Neural cell (in vitro differentiated cells): ENCODE data around the gene HIKESHI. TPM values are rescaled to one million over a fixed set of nuclear protein-coding genes. Genes with fewer than 3 reads are reported as not detected.

Experiments used
- H2AFZ ChIP-seq: fragments of 200-600, 300-800 bp; sonication (generic), shearing (Covaris generic); 2 replicates; pipeline ENCODE4 v1.6.0; 2014; ENCODE audit warnings: low read depth, mild to moderate bottlenecking, antibody characterized with exemption, low read length, moderate library complexity
- H3F3A ChIP-seq: fragments of 200-600 bp; shearing (Covaris generic); 2 replicates; pipeline ENCODE4 v1.6.1; 2016; ENCODE audit warnings: mild to moderate bottlenecking, moderate library complexity, mixed read lengths, antibody characterized with exemption, low read length; ENCODE audit not compliant: insufficient read depth, poor library complexity, severe bottlenecking
- H3K27ac ChIP-seq: fragments of 200-600, 300-800 bp; sonication (generic), shearing (Covaris generic); 2 replicates; pipeline ENCODE4 v1.5.1; 2014; ENCODE audit warnings: mild to moderate bottlenecking, low read length, moderate library complexity
- H3K27me3 ChIP-seq: fragments of 300-800, 200-600 bp; sonication (generic), shearing (Covaris generic); 2 replicates; pipeline ENCODE4 v1.6.0; 2014; ENCODE audit warnings: mild to moderate bottlenecking, low read depth, low read length, moderate library complexity; ENCODE audit not compliant: insufficient read depth
- H3K36me3 ChIP-seq: fragments of 300-800, 200-600 bp; sonication (generic), shearing (Covaris generic); 2 replicates; pipeline ENCODE4 v1.5.1; 2014; ENCODE audit warnings: mild to moderate bottlenecking, antibody characterized with exemption, low read length, moderate library complexity; ENCODE audit not compliant: insufficient read depth
- H3K4me2 ChIP-seq: fragments of 300-800, 200-600 bp; sonication (generic), shearing (Covaris generic); 2 replicates; pipeline ENCODE4 v1.6.0; 2014; ENCODE audit warnings: mild to moderate bottlenecking, low read length
- H3K4me3 ChIP-seq: fragments of 300-800, 200-600 bp; sonication (generic), shearing (Covaris generic); 2 replicates; pipeline ENCODE4 v1.5.1; 2014; ENCODE audit warnings: mild to moderate bottlenecking, low read length, moderate library complexity
- H3K79me2 ChIP-seq: fragments of 200-600 bp; shearing (Covaris generic); replicated peaks from 2 replicates; pipeline ENCODE4 v1.6.0; 2014; ENCODE audit warnings: mild to moderate bottlenecking, low read length, moderate library complexity; ENCODE audit not compliant: insufficient read depth
- H3K9ac ChIP-seq: fragments of 300-800, 200-600 bp; sonication (generic), shearing (Covaris generic); 2 replicates; pipeline ENCODE4 v1.6.1; 2016; ENCODE audit warnings: mild to moderate bottlenecking, low read length, mixed read lengths
- H3K9me2 ChIP-seq: fragments of 200-600 bp; shearing (Covaris generic); 2 replicates; pipeline ENCODE4 v1.6.1; 2016; ENCODE audit warnings: mild to moderate bottlenecking, low read length, mixed read lengths; ENCODE audit not compliant: insufficient read depth
- H3K9me3 ChIP-seq: fragments of 200-600, 300-800 bp; sonication (generic), shearing (Covaris generic); 2 replicates; pipeline ENCODE4 v1.6.1; 2016; ENCODE audit warnings: mild to moderate bottlenecking, mixed run types, low read length, moderate library complexity, mixed read lengths
- H4K20me1 ChIP-seq: fragments of 200-600 bp; shearing (Covaris generic); 2 replicates; pipeline ENCODE4 v1.6.1; 2016; ENCODE audit warnings: mild to moderate bottlenecking, mixed run types; ENCODE audit not compliant: insufficient read depth
- CTCF ChIP-seq: fragments of 450-650 bp; IDR thresholded peaks from 2 replicates; pipeline ENCODE4 v1.5.1; 2014; ENCODE audit warnings: antibody characterized with exemption, mild to moderate bottlenecking, moderate library complexity; ENCODE audit not compliant: poor library complexity, severe bottlenecking
- EP300 ChIP-seq: fragments of 450-650 bp; conservative IDR thresholded peaks from 2 replicates; pipeline ENCODE4 v1.6.1; 2014; ENCODE audit warnings: antibody characterized with exemption, mild to moderate bottlenecking, moderate library complexity; ENCODE audit not compliant: poor library complexity, severe bottlenecking
- EZH2 ChIP-seq: fragments of 200-600, 300-800 bp; shearing (Covaris generic), sonication (generic); IDR thresholded peaks from 2 replicates; pipeline ENCODE4 v1.6.1; 2014; ENCODE audit warnings: antibody characterized with exemption, low read length, borderline replicate concordance, mild to moderate bottlenecking; ENCODE audit not compliant: insufficient read depth, poor library complexity, severe bottlenecking
- MXI1 ChIP-seq: fragments of 450-650 bp; conservative IDR thresholded peaks from 2 replicates; pipeline ENCODE4 v1.6.1; 2014; ENCODE audit warnings: antibody characterized with exemption, mild to moderate bottlenecking; ENCODE audit not compliant: poor library complexity, severe bottlenecking
- POLR2AphosphoS5 ChIP-seq: IDR thresholded peaks from 2 replicates; pipeline ENCODE4 v1.6.1; 2012
- RAD21 ChIP-seq: fragments of 450-650 bp; conservative IDR thresholded peaks from 2 replicates; pipeline ENCODE4 v1.6.1; 2014; ENCODE audit warnings: antibody characterized with exemption, mild to moderate bottlenecking, moderate library complexity
- REST ChIP-seq: IDR thresholded peaks from 2 replicates; pipeline ENCODE4 v1.6.1; 2012; ENCODE audit warnings: borderline replicate concordance
- SMC3 ChIP-seq: fragments of 450-650 bp; conservative IDR thresholded peaks from 2 replicates; pipeline ENCODE4 v1.6.1; 2014; ENCODE audit warnings: antibody characterized with exemption, mild to moderate bottlenecking, moderate library complexity; ENCODE audit not compliant: poor library complexity
- TAF1 ChIP-seq: IDR thresholded peaks from 2 replicates; pipeline ENCODE4 v1.6.1; 2012; ENCODE audit warnings: low read depth
- polyA plus RNA-seq: library from polyadenylated mRNA; depleted of rRNA; stranded (reverse); fragments of >200 nt; gene quantifications from 2 replicates; pipeline ENCODE4 v1.2.3, GENCODE V29; 2014

The HIKESHI gene
- polyA plus RNA-seq, 1 donor from 2014 or later, result 180 TPM

- H4K20me1 ChIP-seq, result no peaks in the 10 kb centered on the region
- TF ChIP-seq POLR2AphosphoS5 (no peak), MXI1 (no peak), EP300 (no peak), EZH2 (no peak), REST (no peak), TAF1 (no peak), SMC3 (no peak), RAD21 (no peak), CTCF (no peak)
- H3K27me3 ChIP-seq, result no peaks in the 10 kb centered on the region
- no peak overlapping the region for H3K4me3 ChIP-seq
- no peaks in the 10 kb centered on the region for H3K36me3 ChIP-seq
- no peaks in the 10 kb centered on the region for H3K9me3 ChIP-seq
- no peaks in the 10 kb centered on the region for H3K9me2 ChIP-seq
- H2AFZ ChIP-seq, result no peak overlapping the region
- H3K27ac ChIP-seq, result no peak overlapping the region
- H3K4me2 ChIP-seq, result no peak overlapping the region
- H3K9ac ChIP-seq, result no peak overlapping the region
- peaks cover 19% of the 10 kb centered on the region for H3K79me2 ChIP-seq
- H3F3A ChIP-seq, result no peaks in the 10 kb centered on the region
These were observed 27.0 kb upstream of the HIKESHI start for GRCh38 chr11:86274999-86275398.

GRCh38 chr11:86275493-86276370 lies 26.3 kb upstream of the HIKESHI start:
- Histone ChIP-seq H3K27ac (no peak overlapping the region), H3F3A (no peaks in the 10 kb centered on the region), H2AFZ (no peak overlapping the region), H4K20me1 (no peaks in the 10 kb centered on the region), H3K36me3 (no peaks in the 10 kb centered on the region), H3K9me2 (no peaks in the 10 kb centered on the region), H3K4me2 (no peak overlapping the region), H3K79me2 (peaks cover 11% of the 10 kb centered on the region), H3K9me3 (no peaks in the 10 kb centered on the region), H3K27me3 (no peaks in the 10 kb centered on the region), H3K4me3 (no peak overlapping the region), H3K9ac (no peak overlapping the region)
- TF ChIP-seq TAF1 (no peak), CTCF (no peak), MXI1 (no peak), POLR2AphosphoS5 (no peak), REST (no peak), SMC3 (no peak), EP300 (no peak), RAD21 (no peak), EZH2 (no peak)
